HG02885 (cell line): Measurements from ENCODE around the gene RNASE8.

ENCODE experiments used
- ATAC-seq: cut with Tn5 transposase; IDR thresholded peaks from one replicate; pipeline ENCODE4 v1.9.1; 2021; ENCODE audit warnings: mild to moderate bottlenecking; ENCODE audit not compliant: unreplicated experiment, poor library complexity

The RNASE8 gene

DNA sequence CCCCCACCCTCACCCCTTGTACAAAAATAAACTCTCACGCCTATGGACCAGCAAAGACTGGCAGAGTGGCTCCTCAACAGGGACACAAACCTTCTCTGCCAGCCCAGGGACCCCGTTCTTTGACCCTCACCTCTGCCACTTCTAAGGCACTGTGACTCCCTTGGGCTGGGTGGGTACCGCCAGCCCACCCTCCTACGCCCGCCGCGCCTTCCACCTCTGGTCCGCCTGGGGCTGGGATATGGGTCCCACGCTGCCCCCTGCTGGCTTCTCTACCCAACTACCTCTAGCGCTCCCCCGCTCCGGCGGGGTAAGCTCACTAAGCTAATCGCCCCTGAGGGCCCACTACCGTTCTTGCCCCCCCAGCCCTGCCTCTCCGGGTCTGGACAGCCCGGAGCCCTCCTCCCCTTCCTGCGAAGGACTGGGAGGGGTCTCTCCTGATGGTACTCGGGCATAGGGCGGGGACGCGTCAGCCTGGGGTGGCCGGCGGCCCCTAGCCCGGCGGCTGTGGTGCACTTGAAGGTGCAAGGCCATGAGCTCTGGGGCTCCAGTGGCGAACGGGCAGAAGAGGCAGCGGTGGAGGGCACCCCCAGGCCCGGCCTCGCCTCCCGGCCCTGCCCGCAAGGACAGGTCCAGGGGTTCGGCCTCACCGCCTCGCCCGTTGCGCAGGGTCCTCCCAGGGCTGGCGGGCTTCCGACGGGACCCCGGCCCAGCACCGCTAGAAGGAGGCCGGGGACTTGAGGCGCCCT, 32.7 kb downstream of the RNASE8 start:
- ATAC-seq, result no peak

DNA sequence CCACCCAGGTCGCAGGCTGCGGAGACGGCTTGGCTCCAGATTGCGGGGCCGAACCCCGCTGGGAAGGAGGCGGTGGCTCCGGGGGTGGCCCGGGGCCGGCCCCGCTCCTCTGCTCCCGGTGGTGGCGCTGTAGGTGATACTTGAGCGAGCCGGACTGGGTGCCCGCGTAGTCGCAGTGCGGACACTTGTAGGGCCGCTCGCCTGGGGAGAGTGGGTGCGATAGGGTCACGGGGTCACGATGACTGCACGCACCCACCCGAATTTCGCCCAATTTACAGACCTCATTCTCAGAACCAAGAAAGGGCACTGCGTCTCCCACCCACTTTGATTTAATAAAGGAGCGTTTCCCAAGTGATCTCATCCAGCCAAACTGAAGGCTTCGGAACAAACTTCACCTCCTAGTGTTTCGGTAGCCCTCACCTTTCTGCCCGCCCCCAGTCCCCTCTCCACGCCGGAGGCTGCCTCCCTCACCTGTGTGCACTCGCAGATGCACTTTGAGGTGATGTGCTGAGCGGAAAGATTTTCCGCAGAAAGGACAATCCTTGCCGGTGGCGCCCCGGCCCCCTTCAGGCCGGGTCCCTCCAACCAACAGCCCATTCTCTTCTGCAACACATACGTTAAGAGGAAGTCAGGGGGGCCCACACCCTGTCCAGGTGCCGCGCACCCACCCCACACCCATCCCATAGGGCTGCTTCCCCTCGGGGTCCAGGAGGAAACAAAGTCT, 33.5 kb downstream of the RNASE8 start:
- ATAC-seq, result no peak

DNA sequence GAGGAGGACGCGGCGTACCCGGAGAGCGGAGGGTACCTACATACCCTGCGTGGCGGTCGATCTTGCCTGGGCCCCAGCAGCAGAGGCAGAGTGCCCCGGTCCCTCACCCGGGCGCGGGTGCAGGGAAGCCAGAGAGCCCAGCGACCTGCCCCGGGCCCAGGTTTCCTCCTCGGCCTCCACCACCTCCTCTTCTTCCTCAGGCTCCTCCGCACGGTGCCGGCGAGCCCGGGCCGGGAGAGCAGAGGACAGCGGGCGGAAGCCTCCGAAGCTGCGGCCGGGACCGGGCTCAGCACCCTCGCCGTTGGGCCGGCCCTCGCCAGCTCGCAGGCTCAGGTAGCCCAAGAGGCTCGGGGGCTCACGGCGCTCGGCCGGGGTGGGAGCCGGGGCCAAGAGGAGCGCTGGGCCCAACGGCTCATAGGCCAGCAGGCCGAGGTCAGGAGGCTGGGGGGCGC, 34.2 kb downstream of the RNASE8 start:
- no peak for ATAC-seq

DNA sequence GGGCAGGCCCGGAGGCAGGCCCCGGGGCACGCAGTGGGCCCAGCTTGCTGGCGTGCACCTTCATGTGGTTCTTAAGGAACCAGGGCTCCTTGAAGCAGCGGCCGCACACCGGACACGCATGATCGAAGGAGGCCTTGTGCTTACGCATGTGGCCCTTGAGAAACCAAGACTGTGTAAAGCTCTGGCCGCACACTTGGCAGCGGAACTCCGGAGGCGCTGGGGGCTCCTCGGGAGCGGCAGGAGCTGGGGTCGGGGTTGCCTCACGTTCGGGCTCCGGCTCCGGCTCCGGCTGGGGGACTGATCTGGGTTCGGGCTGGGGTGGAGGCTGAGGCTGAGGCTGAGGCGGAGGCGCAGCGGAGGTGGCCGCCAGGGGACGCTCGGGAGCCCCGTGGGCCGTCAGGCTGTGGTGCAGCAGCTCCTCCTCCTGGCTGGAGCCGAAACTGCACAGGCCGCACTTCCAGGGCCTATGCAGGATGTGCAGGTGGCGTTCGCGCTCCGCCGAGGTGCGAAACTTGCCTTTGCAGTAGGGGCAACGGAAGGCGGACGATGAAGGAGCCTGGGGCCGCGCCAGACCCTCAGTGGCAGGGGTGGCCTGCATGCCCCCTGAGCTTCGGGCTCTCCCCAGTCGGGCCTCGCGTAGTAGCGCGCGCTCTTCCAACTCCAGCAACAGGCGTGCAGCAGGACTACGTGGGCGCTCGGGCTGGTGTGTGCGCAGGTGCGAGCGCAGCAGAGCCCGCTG, 34.8 kb downstream of the RNASE8 start:
- peak; percentile 92 for ATAC-seq

DNA sequence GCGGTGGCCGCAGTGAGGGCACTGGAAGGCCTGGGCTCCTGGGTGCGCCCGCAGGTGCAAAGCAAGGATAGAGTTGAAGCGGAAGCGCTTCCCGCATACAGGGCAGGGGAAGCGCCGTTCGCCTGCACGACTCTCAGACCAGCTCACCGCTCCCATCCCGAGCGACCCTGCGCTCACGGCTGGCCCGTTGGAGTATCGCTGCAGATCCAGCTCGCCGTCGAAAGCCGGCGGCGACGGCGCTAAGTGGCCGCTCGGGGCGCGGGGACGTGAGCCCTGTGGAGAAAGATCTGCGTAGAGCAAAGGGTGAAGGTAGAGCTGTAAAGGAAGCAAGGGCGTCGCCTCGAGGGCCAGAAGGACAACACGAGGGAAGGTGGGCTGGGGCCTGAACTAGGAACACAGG, 35.4 kb downstream of the RNASE8 start:
- ATAC-seq, result no peak

DNA sequence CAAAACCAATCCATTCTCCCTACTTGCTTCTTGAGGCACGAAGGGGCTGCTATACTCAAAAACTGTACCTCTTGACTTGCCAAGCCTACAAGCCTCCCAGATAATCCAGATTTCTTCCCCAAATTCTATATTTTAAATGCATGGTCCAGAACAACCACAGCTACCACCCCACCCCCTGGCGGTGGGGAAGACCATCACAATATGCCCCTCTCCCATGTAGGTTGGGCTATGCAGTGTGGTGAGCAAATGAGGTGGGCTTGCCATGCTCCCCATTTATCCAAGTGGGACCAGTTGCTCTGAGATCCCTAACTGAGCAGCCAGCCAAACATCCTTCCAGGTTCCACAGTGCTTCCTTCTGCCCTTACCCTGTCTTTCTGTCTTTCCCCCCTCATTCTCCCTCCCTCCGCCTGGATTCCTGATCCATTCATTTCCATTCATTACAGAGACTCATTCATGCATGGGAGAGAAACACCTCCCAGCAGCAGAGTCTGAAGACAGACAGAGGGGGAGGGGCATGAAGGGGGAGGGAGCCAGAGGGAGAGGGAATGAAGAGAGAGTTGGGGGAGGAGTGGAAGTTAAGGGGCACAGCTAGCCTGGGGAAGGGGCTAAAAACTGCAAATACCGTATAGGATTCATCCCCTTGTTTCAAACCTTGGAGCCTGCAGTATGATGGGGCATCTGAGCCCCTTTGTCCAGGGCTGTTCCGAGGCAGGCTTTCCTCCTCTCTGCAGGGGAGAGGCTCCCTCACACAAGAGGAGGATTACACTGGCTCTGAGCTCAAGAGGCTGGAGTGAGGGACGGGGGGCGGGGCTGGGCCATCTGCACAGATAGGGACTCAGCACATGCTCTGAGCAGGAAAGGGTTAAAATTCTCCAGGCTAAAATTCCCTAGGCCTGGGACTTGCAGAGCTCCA, 36.4 kb downstream of the RNASE8 start:
- ATAC-seq, result no peak

DNA sequence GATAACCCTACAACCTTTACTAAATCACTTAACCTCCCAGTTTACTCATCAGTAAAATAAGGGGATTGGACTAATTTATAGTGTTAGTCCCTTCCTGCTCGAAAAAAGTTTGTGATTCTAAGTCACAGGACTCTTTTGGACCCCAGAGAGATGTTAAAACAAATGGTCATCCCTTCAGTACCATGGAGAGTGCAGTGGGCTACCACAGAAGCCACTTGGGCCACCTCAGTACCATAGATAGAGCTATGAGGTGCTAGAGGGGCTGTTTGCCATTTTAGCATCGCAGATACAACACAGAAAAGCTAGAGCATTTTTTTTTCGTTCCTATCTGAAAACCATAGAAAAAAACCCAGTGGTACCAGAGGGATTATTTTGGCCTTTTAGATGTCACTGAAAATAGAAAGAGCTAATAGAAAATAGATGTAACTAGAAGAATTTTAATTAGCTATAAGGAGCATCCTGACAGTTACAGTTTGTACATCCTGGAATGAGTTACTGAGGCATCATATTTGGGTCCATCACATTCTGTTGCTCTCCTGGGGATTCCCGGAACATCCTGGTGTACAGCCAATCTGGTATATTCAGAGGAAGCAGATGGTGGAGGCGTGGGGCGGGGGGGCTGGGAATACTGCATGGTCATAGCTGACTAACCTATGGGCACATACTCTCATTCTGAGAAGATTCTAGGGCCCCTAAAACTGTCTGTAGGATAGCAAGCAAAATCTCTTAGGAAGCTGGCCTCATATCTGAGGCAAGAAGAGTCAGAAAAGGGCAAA, 38.0 kb downstream of the RNASE8 start:
- ATAC-seq, result no peak

DNA sequence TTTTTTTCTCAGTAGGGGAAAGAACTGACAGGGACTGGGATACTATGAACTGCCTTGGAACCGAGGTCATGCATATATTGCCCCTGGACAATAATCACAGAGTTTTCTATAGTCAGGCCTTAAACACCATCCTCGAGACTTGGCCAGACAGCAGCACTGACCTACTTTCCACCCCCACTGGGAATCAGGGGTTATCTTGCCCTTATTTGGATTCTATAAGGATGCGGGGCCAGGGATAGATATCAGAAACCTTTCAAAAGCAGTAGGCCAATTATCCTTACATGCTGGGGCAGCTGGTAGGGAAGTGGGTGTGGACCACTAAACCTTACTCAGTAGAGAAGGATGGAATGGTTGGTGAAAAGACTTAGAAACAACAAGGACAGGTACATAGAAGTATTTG, 38.8 kb downstream of the RNASE8 start:
- no peak for ATAC-seq

DNA sequence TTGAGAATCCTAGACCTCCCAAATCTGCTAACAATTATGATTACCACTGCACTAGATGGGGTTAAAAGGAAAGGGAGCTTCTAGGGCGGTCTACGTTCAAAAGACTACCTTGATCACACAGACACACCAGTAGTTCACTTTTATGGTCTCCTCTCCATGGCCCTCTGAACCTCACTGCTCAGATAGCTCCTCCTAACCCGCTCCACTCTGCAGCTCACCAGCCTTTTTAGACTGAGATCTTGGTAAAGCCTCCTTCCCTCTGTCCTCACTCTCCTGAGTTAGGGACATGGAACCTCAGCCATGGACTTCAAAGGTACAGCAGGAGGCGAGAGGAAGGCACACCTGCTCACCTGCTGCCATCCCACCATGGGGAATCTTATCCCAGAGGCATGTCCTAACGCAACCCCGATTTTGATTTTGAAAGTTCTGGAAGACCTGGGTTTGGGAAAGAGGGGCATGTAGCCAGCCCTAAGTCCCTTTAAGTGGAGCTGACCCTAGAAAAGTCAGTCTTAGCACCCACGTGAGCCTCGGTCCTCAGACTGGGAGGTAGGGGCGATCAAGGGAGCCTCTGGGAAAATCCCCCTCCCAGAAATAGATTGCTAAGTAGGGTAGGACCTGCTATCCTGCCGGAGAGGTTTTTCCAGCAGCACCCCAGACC, 39.5 kb downstream of the RNASE8 start:
- ATAC-seq, result no peak

DNA sequence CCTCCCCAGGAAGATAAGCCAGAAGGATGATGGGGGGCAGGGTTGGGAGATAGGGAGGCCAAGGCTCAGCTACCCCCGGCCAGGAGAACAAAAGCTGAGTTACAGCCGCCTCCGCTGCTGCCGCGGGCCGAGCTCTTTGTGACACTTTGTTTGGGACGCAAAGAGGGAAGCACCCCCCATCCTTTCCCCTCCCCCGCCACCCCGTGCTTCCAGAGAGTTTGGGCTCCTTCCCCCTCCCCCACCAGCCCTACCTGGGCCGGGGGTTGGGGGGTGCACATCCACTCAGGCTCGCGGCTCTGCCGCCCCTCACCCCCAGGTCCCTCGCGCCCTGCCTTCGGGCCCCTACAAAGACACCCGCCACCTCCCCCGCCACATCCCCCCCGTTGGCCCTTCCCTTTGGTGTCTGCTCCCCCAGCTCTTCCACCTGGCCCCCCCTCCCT, 40.0 kb downstream of the RNASE8 start:
- ATAC-seq, result no peak

DNA sequence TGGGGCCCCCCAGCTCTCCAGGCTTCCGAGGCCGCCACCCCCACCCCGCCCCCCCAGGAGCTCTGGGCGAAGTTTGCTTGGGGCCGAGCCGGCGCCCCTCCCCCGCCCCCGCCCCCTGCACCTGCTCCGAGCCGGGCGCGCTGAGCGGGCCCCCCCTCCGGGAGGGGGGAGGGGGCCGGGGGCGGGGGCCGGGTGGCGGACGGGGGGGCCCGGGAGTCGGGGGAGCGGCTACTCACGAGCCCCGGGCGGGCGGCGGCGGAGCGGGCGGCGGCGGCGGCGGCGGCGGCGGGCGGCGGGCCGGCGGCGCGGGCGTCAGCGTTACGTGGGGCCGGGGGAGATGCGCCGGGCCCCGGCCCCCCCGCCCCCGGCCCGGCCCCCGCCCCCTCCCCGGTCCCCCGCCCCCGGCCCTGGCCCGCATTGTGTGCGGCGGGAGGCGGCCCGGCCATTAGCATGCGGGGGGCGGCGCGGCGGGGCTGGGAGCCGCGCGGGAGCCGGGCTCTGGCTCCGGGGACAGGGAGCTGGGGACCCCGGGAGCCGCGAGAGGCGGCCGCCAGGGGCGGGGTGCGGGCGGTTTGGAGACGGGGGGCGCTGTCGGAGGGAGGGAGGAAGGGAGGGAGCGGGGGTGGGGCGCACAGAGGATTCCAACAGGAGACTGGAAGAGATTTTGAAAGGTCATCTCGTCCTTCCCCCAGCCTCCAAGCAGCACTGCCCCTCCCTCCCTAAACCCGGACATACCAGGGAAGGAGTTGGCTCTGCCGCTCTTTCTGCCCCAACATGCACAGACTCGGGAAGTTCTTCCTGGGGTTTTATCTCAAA, 40.7 kb downstream of the RNASE8 start, which contains the start of gene ZNF219:
Gene ZNF219, minus strand, starts transcription at position 580 of the 816 bp plus-strand sequence. CDS start 5,064 bp downstream, outside the sequence.
- peak; percentile 33 for ATAC-seq

DNA sequence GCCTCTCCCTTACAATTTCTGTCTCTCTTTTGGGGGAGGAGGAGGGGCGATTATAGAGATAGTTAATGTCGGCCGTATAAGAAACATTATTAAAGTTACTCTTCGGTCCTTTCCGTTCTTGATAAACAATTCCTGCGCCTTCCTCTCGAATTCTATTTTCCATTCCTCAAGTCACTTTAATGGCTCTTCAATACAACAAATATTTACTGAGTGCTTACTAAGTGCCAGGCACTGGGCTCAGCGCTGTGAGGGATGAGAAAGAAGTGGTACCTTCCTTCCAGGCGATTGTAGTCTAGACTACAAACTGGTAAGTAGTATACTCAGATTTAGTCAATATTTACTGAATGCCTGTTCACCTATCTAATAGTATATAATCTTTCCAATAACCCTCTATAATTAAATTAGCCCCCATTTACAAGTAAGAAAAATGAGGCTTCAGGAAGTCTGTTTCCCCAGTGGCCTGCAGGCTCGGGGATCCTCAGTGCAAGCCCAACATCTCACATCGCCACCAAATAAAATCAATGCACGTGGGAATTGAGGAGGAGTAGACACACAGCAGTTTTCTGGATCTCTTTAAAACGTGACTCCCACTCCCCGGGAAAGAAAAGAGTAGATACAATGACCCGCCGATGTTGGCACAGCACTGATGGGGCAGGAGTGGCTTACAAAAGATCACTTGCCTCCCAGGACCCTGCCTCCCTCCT, 41.4 kb downstream of the RNASE8 start:
- no peak for ATAC-seq

DNA sequence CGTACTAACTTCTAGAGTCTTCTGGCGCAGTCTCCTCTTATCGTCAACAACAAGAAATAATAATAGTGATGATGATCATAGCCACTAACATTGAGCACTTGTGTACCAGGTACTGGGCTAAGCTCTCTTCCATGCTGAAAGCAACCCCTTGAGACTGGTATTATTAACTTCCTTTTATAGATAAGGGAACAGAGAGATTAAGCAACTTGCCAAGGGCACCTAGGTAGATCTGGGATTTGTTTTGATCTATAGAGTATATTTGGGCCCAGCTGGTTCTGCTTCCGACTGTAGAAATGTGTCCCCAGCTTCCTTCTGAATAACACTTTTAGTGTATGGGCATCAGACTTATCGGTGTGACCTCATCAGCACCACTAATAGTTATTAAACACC, 42.0 kb downstream of the RNASE8 start:
- ATAC-seq, result no peak

DNA sequence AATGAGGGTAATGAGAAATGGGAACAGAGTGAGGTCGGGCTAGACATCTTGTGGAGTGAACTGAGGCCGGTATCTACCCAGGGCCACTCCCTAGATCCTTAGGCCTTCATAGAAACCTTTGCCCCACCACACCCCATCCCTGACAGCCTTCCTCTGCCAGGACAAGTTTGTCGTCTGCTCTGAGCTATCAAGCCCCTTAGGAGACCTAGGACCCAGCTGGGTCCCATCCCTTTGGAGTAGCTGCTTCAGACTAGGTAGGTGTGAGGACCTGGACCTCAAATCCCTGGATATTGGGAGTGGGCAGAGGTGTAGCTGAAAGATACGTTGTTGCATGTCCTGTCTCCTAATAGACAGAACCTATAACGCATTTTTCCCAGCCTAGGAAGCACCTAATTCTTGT, 43.3 kb downstream of the RNASE8 start, which contains the start of gene TMEM253:
Gene TMEM253, plus strand, starts transcription at position 136 of the 400 bp plus-strand sequence. CDS start 278 bp downstream, outside the sequence.
- ATAC-seq, result no peak

DNA sequence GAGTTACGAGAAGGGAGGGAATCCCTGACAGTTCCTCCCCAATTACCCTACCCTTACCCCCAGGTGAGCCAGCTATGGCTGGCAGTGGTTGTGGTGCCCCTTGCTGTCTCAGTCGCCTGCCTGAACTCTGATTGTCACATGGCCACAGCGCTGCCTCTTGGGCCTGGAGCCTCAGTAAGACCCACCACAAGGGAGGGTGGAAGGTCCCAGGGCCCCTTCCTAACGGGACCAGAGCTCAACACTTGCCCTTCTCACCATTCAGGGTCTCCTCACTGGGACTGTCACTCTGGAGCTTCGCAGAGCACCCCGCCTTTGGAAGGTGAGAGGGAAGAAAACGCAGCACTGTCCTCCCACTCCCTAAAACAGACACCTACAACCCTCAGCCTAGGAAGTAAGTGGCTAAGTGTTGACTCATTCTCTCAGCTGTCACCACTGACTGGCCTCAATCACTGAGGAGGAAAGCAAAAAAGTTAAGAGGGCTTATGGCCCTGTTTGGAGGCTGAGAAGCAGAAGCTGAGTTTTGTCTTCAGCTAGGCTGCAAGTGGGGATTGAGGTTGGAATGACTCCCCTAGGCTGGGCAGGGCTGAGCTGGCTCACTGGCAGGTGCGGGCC, 44.3 kb downstream of the RNASE8 start:
- no peak for ATAC-seq

DNA sequence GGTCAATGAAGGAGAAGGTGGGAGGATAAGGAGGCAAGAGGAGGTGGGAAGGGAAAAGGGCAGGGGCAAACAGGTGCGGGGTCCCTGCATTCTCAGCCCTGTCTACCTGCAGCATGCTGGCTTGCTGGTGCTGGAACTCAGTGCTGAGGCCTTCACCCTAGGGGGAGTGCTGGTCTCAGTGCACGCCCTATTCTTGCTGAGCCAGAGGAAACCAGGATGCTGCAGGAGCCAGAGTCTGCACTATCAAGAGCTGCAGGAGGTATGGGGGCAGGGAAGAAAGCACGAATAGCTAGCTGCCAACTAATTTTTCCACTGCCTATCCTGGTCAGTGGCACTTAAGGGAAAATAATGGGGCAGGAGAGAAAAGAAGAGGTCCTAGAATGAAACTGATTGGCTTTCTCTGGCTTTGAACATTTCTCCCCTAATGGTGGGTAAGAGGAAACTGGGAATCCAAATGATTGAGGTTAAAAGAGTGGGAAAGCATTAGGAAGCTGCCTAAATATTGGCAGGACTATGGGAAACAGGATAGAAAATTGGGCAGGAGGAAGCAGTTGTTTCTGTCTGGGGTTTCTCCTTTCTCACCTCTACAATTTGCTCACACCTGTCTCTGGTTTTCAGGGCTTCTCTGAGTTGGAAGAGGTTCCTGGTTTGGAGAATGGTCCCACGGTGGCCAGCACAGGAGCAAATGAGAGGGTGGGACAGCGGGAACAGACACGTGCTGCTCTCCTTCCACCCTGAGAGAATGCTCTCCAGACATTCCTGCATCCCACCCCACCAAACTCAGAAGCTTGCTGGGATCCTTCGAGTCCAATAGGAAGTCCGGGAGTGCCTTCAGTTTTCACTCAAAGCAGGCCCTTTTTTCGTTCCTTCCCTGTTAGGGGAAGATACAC, 45.1 kb downstream of the RNASE8 start:
- no peak for ATAC-seq
